NK-92 treated with Interleukin-12 subunit alpha and Interleukin-12 subunit beta, amount 100 ng/mL, for 24 hours (cell line): Measurements from ENCODE around the gene C11orf58.

Source experiments
- DNase-seq: peaks from one replicate; lab custom pipeline; 2025; lab: John Stamatoyannopoulos, UW

The C11orf58 gene

DNA sequence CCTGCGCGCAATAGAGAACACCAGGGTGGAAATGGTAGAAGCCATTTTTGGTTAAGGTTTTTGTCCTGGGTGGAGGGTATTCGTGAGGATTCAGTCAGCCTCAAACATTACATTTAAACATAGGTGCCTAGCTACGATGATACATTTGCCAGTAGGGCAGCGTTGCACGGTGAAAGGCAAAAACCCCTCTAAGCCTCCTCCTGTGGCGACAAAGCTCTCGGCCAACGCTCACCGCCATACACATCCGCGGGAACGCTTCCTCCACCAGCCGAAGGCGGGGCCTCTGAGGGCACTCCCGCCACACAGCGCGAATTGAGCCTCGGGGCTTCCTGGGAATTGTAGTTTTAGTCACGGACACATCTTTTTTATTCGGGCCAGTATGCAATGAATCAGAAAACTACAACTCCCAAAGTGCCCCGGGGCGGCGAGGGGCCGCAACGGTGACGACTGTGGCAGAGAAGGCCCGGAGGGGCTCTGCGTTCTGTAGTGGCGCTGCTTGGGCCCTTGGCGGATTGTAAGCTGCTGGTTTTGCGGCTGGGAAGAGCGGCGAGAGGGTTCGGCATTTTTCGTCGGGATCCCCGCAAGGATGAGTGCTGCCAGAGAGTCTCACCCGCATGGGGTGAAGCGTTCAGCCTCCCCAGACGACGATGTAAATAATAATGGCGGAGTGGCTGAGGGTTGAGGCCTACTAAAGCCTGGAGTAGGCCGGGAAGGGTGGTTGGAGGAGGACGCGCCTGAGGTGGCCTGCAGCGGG is at the start of gene C11orf58:
Gene C11orf58 (plus strand): TSS at position 455 of the 754 bp plus-strand sequence. CDS start 132 bp downstream, at position 587.
- DNase-seq, result peak; percentile 90

DNA sequence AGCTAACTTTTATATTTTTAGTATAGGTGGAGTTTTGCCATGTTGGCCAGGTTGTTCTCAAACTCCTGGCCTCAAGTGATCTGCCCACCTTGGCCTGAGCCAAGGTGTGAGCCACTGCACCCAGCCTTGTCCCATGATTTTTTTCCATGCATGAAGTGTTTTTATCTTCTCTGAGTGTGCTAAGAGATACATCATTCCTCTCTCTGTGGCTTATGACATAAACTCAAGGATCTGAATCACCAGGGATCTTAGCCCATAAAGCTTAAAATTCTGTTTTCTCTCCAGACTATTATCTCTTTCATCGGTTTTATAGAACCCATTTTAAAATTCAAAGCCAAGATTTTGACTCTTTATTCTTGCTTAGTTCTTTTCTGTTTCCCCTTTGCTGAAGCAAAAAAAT is 48.4 kb upstream of the C11orf58 start:
- DNase-seq, result no peak

DNA sequence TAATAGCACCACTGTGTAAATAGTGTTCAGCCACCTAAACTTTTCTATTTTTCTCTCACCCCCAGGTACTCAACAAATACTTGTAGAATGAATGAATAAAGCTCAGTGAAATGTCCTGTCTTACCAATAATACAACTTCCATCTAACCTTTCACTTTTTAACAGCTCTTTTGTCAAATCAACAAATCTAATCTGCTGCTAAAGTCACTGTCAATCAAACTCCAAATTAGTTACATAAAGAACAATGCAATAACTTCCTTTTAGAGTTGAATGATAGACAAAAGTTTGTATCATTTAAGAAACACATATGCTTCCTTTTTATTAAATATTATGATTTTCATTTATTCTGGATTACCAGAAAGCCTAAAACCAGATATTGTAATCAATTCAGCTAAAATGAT is 34.7 kb upstream of the C11orf58 start:
- no peak for DNase-seq

DNA sequence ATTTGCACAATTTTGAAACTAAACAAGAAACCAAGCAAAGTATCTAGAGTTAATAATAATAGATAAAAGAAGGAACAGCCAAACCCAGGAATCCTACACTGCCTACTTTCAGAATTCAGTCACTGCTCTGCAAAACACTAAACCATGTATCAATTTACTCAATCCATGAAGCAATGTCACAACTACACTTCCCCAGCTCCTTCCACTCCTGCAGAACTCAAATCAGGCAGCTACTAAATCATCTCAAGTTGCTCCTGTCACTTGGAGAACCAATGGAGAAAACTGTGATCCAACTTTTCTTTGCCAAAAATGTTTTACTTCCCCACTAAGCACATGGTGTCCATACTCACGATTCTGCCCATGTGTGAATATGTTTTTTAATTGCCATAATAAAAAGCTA is 24.9 kb upstream of the C11orf58 start:
- no peak for DNase-seq

DNA sequence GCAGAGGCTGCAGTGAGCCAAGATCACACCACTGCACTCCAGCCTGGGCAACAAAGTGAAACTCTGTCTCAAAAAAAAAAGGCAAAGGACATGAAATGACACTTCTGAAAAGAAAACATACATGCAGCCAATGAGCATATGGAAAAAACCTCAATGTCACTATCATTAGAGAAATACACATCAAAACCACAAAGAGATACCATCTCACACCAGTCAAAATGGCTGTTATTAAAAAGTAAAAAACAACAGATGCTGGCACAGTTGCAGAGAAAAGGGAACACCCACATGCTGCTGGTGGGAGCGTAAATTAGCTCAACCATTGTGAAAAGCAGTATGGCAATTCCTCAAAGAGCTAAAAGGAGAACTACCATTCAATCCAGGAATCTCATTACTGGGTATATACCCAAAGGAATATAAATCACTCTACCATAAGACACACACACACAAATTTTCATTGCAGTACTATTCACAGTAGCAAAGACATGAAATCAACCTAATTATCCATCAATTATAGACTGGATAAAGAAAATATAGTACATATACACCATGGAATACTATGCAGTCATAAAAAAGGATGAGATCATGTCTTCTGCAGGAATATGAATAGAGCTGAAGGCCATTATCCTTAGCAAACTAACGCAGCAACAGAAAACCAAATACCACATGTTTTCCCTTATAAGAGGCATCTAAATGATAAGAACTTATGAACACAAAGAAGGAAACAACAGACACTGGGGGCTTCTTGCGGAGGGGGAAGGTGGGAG is 15.7 kb upstream of the C11orf58 start:
- no peak for DNase-seq

DNA sequence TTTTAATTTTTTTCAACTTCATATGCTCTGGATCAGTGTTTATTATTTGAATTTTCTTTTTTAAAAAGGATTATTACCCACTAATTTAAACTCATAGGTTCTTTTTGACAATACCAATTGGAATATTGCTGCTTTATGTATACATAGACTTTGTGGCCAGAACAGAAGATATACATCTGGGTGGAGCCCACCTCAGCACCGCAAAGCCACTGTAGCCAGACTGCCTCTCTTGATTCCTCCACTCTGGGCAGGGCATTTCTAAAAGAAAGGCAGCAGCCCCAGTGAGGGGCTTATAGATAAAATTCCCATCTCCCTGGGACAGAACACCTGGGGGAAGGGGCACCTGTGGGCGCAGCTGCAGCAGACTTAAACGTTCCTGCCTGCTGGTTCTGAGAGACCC is 10.6 kb upstream of the C11orf58 start:
- DNase-seq, result no peak

DNA sequence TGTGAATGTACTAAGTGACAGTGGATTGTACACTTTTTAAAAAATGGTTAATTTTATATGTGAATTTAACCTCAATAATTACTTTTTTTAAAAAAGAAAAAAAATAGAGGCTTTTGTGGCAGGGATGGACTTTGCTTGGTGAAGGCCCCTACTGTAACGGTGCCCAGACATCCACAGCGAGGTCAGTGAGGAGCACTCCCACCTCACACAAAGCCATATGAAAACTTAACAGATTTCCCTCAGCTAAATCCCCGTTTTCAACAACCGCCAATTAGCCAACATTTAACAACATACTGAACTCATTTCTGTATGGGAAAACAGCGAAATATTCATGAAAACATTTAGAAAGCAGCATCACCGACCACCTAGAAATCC is 642 bp upstream of the C11orf58 start:
- DNase-seq, result no peak

DNA sequence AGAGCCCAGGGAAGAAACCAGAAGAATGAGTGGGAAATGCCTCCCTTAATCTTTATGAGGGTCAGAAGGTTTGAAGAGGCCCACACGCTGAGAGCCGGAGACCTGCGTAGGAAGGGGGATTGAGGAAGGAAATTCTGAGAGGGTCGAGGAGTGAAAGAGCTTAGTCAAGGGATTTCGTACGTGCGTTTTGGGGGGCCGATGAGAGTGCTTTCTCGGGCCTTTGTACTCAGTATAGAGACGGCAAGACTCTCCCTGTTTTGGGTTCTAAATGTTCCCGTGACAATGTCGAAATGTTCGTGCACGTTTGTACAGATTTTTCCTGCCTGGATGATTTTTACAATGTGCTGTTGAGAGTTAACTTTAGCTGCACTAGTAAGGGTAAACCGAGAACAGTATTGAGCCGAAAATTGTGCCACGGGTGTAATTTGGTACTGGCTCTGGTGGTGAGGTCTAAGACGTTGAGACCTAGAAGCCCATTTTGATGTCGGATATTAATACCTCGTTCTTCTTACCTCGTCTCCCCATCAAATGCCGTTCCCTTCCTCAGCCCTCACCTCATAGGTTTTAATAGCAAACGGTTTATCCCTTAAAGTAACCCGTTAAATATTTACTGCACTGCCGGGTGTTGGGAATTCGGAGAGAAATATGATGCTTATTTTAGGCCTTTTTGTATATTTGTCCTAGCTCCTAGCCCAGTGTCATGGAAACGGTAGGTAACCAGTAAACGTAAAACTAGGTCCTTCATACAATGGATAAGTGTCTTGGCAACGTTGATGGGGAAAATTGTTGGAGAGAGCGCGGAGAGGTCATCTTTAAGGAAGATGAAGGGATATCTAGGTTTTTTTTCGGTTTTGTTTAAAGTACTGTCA is 734 bp downstream of the C11orf58 start:
- DNase-seq, result no peak

DNA sequence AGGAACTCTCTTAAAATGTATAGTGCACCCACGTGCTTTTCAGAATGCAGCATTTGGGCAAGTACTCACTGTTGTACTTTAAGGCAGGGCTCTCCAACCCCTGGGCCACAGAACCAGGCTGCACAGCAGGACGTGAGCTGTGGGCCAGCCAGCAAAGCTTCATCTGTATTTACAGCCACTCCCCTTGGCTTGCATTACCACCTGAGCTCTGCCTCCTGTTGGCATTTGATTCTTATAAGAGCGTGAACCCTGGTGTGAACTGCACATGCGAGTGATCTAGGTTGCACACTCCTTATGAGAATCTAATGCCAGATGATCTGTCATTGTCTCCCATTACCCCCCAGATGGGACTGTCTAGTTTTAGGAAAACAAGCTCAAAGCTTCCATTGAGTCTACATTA is 3.0 kb downstream of the C11orf58 start:
- no peak for DNase-seq

DNA sequence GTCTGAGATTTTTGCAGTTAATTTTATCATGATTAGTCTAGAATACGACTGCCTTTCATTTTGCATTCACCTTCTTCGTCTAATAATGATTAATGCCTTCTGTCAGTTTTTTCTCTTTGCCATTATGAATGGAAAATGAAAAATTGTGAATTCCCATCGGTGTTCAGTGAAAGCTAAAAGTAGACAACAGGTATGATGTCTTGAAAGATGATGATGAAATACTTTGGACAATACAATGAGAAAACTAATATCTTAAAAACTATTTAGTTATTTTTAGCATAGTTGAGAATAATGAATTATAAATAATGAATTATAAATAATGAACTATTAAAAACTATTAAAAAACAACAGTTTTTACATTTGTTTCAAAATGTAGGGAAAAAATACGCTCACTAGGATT is 5.0 kb downstream of the C11orf58 start:
- DNase-seq, result no peak

DNA sequence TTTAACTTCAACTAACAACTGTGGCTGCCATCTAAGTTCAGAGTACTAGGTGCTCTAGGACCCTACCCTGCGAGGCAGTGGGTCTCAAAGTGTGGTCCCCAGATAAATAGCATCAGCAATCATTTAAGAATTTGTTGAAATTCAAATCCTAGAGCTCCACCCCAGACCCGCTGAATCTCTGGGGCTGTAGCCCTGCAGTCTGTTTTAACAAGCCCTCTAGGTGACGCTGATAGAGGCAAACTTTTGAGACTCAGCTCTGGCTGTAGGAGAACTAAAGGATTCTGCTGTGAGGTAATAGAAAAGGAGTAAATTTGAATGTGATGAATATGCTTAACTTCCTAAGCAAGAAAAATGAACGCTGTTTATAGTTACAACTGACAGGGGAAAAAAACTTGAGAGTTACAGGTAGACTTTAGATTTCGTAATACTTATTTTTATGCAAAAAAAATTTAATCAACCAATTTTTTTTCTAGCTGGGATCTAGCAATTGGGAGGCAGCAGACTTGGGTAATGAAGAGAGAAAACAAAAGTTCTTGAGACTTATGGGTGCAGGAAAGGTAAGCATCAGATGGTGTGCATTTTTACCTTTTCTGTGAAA is 5.8 kb downstream of the C11orf58 start:
- no peak for DNase-seq

DNA sequence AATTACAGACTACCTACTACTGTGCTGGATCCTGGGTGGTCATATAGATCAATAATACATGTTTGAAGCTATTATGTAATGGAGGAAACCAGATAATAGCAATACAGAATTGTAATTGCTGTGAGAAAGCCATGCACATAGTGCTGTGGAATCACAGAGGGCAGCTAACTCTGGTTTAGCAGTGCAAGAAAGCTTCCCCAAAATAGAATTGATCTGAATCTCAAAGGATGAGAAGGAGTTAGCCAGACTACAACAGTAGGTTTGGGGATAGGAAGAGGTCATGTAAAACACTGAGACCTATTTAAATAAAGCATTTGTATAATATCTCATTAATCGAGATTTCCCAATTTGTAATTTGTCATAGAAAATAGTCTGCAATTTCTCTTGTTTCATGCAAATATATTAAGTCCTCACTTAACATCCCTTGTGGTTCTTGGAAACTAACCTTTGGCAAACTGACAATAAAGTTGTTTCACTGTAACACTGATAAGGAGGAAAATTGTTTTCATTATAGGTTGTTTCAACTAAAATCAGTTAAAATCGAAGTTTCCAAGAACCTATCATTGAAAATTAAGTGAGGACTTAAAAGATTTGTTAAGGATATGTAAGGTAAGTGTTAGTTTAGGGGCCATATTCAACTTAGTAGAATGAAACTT is 7.6 kb downstream of the C11orf58 start:
- no peak for DNase-seq

DNA sequence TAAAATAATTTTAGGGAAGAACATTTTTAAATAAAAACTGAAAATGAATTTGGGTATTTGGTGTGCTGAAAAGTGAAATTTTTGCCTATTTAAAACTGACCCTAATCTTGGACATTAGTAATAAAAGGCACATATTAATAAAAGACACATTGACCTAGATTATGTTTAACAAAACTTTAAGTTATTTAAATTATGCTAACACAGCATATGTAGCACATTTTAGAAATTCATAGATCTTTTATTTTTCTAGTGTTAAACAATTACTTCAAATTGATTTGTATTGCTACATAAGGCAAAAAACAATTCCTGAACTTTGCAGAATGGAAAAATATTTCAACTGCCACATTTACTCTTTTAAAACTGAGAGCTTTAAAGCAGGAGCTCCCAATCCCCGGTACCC is 10.6 kb downstream of the C11orf58 start:
- no peak for DNase-seq

DNA sequence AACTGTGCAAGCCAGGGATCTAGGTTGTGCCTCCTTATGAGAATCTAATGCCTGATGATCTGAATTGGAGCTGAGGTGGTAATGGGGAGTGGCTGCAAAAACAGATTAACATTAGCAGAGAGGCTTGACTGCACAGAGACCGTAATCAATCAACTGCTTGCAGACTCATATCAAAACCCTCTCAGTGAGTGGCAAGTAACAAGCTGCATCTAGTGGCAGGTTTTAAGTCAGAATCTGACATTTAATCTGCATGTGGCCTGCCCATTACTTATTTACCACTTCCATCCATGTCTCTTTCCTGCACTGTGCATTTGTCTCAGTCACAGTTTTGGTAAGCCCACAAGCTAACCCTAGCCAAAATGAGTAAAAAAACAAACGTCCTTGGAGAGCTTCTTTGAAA is 11.2 kb downstream of the C11orf58 start:
- DNase-seq, result no peak

DNA sequence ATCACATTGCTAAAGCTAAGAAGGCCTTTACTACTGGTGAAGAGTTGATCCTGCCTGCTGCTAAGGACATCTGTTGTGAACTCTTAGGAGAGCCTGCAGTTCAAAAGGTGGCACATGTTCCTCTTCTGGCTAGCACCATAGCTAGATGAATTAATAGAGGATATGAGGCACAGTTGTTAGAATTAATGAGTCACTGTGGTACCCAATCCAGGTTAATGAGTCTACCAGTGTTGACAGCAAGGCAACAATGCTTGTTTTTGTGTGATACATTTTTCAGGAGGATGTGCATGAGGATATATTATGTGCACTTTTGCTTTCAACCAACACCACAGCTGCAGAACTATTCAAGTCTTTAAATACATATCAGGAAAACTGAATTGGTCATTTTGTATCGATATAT is 12.0 kb downstream of the C11orf58 start:
- no peak for DNase-seq

DNA sequence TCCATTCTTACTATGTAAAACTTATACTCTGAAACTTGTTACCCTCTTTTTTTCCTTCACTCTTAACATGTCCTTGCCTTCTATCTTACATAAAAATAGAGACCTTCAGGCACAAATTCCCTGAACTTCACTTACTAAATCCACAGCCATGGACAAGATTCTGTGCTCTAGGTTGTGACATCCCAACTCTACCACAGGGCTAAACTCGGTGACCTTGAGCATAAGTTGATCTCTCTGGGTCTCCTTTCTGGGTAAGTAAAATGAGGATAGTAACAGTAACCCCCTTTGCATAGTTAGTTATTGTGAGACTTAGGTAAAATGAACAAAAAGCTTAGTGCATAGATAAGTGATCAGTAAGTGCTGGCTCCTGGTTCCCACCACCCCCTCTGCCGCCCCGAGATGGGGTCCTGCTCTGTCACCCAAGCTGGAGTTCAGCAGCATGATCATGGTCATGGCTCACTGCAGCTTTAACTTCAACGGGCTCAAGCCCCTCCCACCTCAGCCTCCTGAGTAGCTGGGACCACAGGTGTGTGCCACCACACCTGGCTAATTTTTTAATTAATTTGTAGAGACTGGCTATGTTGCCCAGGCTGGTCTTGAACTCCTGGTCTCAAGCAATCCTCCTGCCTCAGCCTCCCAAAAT is 20.1 kb downstream of the C11orf58 start:
- DNase-seq, result no peak

DNA sequence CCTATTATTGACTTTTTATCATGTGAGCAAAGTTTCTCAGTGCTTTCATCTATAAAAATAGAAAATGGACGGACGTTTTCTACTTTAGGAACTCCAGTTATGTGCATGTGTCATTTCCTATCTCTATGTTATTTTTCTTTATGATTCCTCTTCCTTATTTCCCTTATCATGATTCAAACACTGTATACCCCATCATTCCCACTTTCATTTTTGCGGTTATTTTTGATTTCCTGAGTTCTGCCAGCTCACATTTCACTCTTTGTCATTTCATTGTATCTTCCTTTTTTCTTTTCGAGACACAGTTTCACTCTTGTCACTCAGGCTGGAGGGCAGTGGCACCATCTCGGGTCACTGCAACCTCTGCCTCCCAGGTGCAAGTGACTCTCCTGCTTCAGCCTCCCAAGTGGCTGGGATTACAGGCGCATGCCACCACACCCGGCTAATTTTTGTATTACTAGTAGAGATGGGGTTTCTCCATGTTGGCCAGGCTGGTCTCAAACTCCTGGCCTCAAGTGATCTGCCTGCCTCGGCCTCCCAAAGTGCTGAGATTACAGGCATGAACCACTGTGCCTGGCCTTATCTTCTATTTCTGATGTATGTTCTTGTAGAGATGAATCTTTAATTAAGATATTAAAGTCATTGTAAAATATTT is 21.5 kb downstream of the C11orf58 start:
- DNase-seq, result no peak

DNA sequence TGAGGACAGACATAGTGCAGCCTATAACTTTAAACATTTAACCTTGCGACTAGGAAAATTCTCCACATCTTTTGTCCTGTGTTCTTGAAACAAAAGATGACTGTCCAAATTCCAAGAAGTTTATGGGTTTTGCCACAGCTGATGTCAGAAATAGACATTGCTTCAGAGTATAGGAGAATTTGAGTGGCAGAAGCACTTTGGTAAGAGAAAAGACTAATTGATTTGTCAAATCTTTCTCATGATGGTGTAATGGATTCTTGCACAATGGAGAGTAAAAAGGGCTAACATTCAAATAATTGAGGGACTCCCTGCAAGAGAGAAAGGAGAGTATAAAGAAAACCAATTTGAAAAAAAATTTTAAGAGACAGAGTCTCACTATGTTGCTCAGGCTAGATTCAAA is 25.3 kb downstream of the C11orf58 start:
- no peak for DNase-seq

DNA sequence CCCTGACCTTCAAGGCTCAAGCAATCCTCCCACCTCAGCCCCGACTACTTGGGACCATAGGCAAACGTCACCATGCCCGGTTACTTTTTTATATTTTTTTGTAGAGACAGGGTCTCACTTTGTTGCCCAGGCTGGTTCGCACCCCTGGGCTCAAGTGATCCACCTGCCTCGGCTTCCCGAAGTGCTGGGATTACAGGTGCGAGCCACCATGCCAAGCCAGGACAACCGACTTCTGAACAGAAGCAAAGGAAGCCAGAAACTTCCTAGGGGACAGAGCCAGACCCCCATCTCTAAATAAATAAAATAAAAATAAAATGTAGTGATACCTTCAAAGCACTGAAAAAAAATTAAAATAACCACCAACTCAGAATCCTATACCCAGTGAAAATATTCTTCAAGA is 26.4 kb downstream of the C11orf58 start:
- no peak for DNase-seq

DNA sequence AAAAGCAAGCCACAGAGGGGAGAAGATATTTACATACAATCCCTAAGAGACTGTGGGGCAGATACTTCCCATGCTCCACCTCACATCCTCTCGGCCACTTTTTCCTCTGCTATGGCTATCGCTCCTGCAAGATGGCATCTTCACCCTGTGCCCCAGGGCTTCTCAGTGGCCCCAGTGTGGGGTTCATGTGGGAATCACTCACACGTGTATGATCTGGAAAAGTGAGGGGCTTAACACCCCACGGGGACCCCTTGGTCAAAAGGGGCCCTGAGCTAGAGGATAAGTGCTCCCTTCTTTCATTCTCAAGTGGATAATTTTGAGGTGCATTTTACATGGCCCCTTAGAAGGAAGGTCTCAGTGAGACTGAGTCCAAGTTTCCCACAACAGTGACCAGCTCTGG is 28.7 kb downstream of the C11orf58 start:
- no peak for DNase-seq

DNA sequence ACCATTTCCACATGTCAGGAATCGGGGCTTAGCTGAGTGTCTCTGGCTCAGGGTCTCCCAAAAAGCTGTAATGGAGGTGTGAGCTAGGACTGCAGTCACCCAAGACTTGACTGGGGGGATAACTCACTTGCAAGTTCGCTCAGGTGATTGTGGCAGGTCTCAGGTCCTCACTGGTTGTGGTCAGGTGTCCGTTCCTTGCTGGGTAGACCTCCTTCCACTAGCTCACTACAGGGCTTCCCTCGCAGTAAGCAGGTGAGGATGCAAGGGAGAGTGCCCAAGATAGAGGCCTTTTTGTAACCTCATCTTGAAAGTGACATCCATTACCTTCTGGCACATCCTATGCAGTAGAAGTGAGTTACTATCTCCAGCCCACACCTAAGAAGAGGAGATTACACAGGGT is 29.5 kb downstream of the C11orf58 start:
- DNase-seq, result no peak
